GM18505 (cell line): ENCODE results near the gene BLACAT1.
A peak's percentile ranks its signal among the peaks of the same experiment; 100 is the strongest.

Source experiments
- ATAC-seq: cut with Tn5 transposase; IDR thresholded peaks from one replicate; pipeline ENCODE4 v1.9.1; 2021; ENCODE audit not compliant: unreplicated experiment
- POLR2A ChIP-seq: IDR thresholded peaks from 4 replicates; pipeline ENCODE4 v1.6.1; 2011; ENCODE audit warnings: borderline replicate concordance; ENCODE audit not compliant: insufficient read depth, insufficient read length; ENCODE audit errors: extremely low read depth

Gene BLACAT1

DNA sequence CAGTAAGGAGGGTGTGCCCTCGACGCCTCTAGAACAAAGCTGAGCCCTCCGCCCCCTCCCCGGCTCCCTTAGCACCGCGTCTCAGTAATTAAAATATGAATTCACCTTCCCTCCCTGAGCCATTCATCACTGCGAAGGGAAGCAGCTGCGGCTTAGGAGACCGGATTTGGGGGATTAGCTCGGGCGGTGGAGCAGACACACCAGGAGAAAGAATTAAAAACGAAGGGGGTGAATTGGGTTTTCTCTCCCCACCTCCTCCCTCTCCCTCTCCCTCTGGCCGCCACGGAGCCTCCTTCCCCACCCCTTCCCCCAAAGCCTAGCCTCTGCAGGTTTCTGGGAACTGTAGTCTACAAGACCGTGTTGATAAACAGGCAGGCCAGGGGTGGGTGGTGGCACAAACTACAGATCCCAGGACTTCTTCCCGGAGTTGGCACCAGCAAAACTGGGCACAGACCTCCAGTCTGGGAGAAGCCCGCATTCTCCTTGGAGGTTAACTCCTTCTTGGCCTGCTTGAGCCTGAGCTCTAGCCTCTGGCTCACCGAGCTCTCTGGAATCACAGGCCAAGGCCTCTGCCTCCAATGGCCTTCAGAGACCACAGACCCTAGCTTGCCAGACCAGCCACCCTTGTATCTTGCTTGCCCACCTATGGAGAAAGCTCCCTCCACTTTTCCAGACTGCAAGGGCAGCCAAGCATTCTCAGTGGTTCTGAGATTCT, 10.8 kb downstream of the BLACAT1 start:
- TF ChIP-seq POLR2A = no peak
- ATAC-seq = no peak

DNA sequence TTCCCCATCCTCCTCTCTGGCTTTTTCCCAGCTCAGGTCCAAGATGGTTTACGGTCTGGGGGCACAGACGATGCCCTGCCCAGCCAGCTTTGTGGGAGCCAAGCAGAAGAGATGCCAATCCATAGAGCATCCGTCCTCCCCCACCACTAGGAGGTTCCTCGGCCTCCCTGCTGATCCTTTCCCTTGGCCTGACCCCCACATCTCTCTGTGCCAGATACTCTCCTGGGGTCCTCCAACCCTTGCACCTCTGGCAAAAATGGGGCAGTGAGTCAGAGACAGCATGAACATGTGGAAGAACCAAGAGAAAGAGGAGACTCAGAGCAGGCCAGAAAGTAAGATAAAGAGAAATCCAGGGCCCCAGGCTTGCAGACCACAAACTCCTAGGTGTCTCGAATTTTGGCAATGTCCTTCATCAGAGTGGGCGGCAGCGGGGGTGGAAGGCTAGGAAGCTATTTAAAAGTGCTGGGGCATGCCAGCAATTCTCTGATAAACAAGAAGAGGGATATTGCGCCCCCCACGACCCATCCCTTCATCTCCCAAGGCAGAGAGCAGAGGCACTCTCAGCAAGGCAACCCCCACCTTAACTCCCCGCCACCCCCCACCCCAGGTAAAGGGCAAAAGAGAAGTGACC, 11.4 kb downstream of the BLACAT1 start:
- TF ChIP-seq POLR2A = no peak
- ATAC-seq = no peak

DNA sequence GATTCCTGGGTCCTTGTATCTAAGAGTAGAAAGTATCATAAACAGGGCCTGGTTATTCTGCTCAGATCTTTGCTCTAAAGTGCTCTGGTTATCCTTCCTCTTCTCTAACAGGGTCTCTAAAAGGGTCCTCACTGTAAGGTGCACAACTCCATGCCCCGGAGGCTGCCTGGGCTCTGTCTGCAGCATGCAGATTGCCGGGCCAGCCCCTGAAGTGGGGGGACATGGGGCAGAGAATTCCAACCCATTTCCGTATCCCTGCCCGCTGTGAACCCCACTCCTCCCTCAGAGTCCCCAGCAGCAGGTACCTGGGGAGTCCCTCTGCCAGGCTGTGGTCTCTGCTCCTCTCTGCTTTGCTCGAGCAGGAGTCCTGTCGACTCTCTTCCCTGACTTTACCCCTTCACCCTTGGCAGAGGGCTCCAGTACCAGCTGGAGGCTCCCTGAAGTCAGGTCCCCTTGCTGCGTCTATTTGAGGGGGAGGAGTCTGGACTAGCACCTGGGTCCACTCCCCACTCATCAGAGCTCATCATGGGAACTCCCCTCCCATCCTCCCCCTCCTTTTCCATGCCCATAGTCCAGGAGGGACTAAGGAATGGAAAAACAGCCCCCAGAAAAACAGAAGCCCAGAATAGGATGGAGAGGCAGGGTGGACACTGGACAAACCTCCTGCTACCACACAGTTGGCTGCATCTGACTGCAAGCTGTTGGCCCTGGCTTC, 12.1 kb downstream of the BLACAT1 start:
- ATAC-seq = no peak
- no peak for TF ChIP-seq POLR2A

DNA sequence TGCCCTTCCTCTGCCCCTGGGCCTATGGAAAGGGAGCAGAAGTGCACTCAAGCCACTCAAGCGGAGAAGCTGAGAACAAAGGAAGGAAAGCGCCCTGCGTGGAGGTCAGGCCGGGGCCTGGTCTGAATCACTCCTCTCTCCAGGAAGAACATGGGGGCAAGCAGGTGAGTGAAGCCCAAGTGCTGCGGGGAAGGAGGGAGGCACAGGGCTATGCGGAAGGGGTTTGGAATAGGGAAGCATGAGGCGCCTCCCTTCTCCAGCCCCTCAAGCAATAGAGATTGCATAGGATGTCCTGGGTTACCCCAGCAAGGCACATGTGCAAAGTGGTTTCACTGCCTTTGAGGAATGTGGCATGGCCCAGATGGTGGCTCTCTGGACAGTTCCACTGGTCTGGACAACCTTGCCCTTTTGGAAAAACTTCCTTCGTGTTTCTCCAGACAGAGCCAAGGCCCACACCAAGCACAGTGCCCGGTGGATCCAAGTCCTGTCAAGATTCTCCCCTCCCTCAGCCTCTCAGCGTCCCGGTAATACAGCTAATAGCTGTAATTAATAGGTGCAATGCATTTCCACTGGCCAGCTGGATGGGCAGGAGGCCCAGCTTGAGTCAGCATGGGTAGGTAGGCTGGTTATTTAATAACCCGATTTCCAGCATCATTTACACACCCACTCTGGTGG, 13.7 kb downstream of the BLACAT1 start:
- no peak for ATAC-seq
- TF ChIP-seq POLR2A = no peak

DNA sequence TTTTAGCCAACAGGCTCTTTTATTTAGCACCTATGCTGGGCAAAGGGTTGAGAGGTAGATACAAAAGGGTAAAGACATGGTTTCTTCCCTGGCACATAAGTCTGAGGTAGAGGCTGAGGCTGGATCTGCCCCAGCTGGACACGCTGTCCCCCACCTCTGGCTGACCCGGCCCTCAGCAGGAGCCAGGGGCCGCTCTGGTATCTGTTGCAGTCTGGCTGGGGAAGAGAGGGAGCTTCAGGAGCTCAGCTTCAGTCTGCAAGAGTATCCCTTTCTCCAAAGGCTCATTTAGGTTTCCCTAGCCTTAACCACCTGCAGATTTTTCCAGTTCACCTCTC, 14.2 kb downstream of the BLACAT1 start:
- ATAC-seq = no peak
- no peak for TF ChIP-seq POLR2A

DNA sequence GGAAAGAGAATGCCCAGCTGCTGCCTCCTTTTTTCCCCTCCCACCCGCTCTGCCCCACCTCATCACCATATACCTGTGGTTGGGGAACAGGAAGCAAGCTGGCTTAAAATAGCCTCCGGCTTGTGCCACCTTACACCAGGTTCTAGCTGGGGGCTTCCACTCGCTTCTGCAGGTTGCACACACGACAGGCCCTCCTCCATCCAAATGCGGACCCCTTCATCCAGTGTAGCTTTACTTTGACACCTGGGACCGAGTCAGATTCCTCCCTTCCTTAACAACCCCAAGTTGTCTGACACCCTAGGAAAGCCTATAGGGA, 14.6 kb downstream of the BLACAT1 start:
- ATAC-seq = no peak
- TF ChIP-seq POLR2A = no peak

DNA sequence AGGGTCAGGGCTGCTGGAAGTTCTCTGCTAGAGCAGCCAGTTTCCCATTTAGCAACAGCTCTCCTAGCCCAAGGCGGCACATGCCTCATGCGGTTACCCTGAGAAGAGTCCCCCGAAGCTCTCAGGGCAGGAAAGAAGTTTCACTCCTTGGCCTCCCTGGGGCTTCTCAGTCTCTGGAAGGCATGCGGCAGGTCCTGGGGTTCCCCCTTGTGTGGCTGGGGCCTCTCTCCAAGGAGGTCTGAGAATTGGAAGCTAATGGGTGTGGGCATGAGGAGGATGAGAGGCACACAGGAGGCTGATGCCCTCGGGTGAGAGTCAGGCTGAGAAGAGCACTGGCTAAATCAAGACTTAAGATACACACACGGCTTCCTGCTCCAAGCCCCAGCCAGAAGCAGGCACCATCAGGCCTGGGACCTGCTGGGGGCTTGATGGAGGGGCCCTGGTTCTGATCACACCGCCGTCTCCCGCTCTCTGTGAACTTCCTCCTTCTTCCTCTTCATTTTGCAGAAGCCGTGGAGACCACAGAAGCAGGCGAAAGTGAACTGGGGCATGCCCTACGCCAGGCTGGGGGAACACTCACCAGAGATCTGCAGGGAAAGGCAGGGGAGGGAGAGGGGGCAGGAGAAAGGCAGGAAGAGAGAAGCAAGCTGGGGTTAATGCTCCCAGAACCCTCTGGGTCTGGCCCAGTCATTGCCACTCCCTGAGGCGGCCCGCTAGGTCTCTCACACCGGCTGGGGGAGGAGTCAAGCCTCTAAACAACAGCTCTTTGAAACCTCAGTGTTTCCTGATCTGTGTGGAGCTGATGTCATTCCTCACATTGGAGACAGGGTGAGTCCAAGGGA, 15.1 kb downstream of the BLACAT1 start:
- peak; percentile 38 for TF ChIP-seq POLR2A
- peak; percentile 49 for ATAC-seq

DNA sequence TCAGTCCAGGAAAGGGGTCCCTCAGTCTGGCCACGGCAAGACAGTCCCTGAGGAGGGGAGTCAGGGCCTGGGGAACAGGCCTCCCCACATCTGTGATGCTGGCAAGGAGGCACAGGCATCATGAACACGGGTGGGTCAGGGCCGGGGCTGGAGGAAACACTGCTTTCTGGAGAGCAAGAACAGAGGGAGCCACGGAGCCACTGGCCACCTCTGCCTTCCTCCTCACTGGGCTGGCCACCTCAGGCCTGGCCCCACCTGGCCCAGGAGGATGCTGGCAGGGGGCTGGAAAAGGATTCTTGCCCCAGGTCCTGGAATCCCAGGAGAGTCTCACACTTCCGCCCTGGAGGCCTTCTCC, 15.7 kb downstream of the BLACAT1 start:
- no peak for TF ChIP-seq POLR2A
- ATAC-seq = no peak

DNA sequence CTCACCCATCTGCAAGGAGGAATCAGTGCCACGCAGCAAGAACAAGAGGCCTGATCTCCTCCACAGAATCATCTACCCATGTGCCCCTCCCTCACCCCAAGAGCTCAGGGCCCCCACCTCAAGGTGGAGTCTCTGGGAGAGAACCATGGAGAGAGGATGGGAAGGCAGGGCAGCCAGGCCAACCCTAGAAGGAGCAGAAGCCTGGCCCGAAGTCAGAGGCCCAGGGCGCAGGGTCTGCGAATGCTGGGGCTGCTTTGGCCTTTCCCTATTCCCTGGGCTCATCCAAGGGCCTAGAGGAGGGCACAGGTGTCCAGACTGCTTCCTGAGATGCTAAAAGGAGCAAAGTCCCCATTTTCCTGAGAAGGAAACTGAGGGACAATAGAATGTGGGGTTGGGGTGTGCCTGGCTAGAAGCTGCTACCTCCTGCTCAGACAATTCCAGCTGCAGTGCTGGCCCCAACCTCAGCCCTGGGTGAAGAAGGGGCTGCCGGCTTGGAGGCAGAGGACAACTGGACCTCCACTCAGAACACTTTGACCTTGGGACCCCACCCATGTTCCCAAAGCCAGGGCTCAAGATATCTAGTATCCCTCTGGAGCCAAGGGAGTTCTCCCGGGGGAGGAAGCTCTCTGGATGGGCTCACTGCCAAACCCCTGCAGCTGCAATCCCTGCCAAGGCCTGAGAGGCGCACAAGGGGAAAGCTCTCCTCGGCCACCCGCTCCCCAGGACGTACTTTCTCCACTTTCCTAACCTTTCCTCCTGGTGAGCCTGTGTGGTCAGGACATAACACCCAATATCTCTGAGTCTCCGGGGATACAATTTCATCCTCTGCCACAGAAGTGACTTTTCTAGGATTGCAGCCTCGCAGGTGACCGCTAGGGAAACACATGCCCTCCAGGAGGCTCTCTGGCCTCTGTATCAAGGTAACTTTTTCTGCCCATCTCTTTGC, 17.4 kb downstream of the BLACAT1 start:
- no peak for TF ChIP-seq POLR2A
- no peak for ATAC-seq

DNA sequence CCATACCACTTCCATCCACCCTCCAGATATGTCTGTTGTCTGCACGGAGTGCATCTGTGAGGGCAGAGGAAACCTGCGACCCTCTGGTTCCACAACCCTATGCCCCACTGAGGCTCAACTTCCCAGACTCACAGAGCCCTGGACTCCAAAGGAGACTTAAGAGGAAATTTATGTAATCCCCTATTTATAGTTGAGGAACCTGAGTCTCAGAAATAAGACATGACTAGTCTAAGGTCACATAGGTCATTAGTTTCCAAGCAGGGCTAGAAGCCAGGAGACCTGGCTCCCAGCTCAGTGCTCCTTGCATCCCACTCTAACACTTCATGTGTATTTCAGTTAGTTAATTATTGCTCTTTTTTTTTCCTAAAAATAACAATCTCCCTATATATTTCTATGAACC, 18.3 kb downstream of the BLACAT1 start:
- TF ChIP-seq POLR2A = no peak
- no peak for ATAC-seq

DNA sequence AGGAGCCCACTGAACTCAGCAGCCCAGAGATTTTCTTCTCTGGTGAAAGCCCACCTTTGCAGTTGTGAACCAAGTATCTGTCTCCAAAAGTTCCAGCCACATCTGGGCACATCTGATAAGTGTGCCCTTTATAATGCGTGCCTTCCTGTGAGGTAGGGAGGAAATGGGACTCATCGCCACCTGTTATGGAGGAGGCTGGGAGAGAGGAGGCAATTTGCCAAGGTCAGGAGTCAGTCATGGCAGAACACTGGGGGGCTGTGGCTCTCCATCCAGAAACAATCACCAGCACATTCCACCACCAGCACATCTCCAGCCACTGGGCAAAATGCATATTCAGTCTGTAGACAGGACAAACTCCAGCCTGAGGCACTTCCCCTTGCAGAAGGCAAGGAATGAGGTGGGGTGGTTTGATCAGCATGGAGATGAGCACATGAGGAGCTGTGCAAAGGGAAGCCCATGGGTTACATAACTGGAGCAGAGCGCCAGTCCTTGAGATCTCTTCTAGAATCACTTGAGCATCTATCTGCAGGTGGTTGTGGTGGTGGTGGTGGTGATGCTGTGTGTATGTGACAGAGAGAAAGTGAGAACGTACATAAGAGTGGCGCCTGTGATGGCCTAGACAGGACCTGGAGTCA, 19.0 kb downstream of the BLACAT1 start:
- ATAC-seq = no peak
- TF ChIP-seq POLR2A = no peak
